CD4-positive, alpha-beta T cell treated with Interleukin-1 beta for 1 hour (primary cell): ENCODE data around the gene CALCB.
"Not testable (repeated sequence)": the region's sequence is repeated elsewhere in the genome, so short reads cannot be mapped to it uniquely, and the experiment has no call there.

ENCODE experiments used
- DNase-seq, 2 donors: peaks; one replicate each; pipeline ENCODE4 v3.0.0-alpha.2; 2020 to 2022

CALCB gene, protein sequence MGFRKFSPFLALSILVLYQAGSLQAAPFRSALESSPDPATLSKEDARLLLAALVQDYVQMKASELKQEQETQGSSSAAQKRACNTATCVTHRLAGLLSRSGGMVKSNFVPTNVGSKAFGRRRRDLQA

DNA sequence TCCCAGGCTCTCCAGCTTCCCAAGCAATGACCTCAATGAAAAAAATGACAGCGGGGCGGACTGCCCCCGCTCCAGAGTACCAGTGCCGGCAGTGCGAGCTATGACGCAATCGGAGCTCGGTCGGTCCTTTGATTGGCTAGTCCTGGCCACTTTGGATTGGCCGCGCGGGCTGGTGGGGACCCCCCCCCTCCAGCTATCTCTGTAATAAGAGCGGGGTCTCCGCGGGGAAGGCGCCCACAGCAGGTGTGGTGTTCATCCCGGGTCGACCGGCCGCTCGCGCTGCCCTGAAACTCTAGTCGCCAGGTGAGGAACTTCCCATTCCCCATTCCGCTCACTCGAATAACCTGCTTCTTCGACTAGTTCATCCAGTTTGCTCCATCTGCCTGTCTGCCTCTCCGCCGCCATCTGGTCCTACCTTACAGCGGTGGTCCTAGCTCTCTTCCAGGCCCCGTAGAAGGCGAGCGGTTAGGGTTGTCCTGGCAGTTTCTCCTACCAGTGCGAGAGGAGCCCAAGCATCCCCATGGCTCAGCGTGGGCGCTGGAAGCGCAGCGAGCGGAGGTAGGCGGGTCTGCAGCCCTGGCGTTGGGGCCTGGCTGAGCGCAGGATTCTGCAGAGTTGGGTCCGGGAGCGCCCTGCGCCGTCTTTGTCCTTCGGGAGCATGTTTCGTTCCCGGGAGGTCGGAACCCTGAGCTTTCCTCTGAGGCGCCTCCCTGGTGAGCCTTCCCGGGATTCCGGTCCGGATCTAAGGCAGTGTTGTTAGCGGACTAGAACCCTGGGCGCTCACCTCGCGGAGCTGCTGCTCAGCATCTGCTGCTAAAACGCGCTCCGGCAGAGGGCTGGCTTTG, at the start of gene CALCB:
Gene CALCB, plus strand, starts transcription at position 233 of the 845 bp plus-strand sequence. CDS start 1,126 bp downstream, outside the sequence.
- no peak for DNase-seq

GRCh38 chr11:15027011-15027410, 46.4 kb upstream of the CALCB start:
- no peak for DNase-seq

GRCh38 chr11:15027956-15028355, 45.4 kb upstream of the CALCB start:
- DNase-seq: no peak

DNA sequence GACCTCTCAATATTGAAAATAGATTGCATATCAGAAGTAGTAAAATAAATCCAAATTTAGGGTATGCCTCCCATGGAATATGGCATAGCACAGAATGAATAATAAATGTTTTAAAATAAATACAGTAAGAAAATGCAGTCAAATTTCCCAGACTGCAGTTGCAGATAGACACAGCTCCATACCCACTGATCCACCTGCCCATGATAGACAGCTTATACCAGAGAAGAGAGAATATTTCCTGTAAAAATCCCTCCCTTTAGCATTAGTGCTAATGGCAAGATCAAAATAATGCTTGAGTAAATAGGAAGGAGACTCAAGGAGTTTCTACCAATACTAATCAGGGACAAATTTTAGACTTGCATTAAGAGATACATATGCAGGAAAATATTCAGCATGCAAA, 45.0 kb upstream of the CALCB start:
- DNase-seq: no peak

GRCh38 chr11:15031945-15032344, 41.4 kb upstream of the CALCB start:
- DNase-seq: not testable (repeated sequence)

DNA sequence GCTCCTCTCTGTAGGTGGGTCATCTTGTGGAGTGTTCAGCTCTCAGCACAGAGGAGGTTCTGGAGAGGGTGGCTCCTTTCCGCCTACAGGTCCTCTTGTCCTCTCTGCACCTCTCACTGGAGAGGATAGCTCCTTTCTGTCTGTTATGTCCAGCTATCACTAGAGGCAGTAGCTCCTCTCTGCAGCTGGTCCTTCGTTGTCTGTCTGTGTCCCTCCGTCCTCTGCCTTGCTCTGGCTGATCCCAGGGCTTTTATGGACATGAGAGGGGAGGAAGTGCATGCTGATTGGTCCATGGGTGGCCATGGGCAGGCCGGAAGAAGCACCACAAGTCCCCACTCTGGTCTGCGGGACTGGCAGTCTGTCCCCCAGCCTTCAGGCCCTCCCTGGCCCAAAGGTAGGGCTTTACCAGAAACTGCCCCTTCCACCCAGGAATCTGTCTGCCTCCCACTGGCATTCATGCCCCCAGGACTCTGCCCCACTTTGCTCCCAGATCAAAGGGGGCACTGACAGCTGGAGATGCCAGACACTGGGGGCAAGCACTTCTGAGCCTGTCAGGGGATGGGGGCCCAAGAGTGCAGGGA, 38.6 kb upstream of the CALCB start:
- DNase-seq: no peak

DNA sequence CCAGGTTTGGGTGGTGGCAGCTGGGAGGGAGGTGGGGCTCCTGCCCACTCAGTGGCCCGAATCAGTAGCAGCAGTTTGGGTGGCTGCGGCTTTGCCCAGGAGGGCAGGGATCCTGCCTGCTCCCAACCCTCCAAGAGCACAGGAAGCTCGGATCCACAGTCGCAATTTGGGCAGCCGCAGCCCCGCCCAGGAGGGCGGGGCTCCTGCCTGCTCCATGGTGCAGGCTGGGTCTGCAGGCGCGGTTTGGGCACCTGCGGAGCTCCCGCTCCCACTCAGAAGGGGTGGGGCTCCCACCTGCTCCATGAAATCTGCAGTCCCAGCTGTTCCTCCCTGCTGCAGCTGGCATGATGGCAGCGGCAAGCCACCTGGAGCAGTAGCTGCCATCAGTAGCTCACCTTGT, 38.1 kb upstream of the CALCB start:
- no peak for DNase-seq

- no peak for DNase-seq
These were observed 34.4 kb upstream of the CALCB start for GRCh38 chr11:15038963-15039362.

GRCh38 chr11:15045209-15045608, 28.2 kb upstream of the CALCB start:
- no peak for DNase-seq

DNA sequence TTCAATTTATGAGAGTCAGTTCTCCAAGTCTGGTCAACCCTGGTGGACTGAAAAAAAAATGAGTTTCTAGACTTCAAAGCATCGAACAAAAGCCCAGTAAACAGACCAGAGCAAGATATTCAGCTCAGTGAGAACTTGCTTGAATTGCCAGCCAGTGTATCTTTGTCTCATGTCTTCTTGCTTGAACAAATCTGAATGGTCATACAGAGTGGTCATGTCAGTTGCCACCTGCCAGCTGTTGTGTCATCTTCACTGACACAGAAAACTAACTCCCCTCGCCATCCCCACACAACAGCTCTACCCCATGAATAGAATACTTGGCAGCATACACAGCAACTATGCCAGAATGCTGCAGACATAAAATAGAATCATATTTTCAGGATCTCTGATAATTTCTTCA, 27.5 kb upstream of the CALCB start:
- DNase-seq: no peak

- not testable (repeated sequence) for DNase-seq
These were observed 26.7 kb upstream of the CALCB start for GRCh38 chr11:15046673-15047072.

DNA sequence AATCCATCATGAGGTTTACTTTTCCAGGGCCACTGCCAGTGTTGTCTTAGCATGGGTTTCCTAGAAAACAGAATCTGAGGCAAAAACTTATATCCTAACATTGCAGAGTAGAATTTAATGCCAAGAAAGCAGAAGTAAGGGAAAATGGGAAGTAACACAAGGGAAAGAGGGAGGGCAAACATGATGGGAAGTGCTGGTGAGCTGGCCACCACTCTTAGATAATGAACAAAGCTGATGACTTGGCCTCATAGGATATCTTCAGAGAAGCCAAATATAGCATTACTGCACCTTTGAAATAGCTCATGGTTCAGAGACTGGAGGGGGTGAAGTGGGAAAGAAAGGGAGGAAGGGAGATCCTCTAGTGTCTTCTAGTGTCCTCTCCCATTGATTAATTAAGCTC, 24.8 kb upstream of the CALCB start:
- no peak for DNase-seq

- DNase-seq: no peak
These were observed 20.2 kb upstream of the CALCB start for GRCh38 chr11:15053191-15053685.

DNA sequence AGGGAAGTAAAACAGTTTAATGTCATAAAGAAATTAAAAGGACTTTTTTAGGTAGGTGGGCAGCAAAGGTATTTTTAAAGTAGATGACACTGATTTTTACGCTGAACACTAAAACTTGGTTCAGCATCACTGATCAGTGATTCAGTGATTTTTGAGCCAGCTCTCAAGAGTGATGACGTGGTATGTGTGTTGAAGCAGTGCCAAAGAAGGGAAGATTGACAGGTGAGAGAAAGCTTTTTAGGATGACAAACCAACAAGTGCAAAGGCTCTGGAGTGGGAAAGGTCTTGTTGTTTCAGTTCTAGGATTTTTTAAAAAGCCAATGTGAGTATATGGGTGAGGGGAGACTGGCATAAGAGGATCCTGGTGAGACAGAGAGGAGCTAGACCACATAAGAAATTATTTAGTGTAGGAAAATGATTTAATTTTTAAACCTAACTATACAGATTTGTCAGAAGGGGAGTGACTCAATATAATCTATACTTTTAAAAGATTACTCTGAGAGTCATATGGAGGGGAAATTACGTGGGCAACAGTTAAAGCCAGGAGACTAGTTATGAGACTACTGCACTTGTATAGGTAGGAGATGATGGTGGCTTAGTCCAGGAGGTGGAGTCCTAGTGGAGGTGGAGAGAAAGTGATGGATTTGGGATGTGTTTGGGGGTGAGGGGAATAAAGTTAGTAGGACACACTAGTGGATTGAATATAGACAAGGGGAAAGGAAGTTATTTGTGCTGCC, 17.6 kb upstream of the CALCB start:
- no peak for DNase-seq

GRCh38 chr11:15057329-15057728, 16.1 kb upstream of the CALCB start:
- DNase-seq: no peak

DNA sequence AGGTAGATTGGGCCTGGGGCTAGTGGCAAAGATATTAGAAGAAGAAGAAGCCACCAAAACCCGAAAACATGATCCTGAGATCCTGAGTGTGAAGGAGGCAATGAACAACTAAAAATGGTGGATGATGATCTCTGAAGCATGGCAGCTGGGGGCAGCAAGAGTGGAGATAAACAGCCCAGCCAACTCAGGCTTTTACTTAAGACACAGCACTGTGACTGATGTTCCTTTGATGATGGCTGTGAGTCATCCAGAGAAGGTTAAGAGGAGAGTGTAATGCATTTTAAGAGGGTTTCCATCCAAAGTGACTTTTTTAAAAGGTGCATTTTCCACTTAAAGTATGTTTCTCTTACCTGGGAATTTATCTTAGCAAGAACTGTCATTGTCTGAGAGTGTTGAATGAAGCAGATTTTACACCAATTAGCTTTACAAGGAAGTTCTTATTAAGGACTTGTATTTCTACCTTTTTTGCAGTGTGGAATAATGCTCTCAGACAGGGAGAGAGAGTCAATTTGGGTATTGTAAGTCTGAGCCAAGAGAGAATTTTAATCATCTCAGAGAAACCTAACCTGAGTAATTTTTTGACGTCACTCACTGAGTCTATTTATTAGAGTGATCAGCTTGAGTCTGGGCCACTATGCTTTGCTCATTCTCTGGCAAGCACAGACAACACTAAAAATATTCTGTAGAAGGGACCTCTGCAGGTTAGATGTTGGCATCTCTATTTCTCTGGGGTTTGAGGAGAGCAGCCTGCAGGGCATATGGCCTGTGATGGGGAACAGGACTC, 14.1 kb upstream of the CALCB start:
- no peak for DNase-seq

DNA sequence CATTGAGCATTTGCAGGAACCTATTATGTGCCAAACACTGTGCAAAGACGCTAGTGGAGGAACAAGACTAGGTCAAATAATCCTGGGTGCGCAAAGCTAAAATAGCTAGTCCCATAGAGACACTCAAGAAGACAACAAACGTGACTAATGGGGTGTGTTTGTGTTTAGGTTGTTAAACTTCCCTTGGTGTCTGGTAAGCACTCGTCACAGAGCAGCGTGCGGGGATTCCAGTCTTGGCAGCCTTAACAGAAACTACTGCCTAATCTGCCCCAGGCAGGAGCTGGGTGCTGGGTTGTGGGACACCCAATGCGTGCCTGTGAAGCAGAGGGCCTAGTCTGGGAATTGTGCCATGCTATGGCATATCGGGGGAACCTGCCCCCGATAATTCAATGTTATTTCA, 10.8 kb upstream of the CALCB start:
- no peak for DNase-seq

DNA sequence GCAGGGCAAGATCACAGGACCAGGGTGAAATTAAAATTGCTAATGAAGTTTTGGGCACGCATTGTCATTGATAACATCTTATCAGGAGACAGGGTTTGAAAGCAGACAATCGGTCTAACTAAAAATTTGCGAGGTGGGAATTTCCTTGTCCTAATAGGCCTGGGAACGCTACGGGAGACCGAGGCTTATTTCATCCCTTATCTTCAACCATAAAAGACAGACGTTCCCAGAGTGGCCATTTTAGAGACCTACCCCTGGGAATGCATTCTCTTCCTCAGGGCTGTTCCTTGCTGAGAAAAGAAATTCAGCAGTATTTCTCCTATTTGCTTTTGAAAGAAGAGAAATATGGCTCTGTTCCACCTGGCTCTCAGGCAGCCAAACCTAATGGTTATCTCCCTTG, 3.6 kb upstream of the CALCB start:
- DNase-seq: not testable (repeated sequence)

GRCh38 chr11:15071556-15072255, 1.7 kb upstream of the CALCB start:
- no peak for DNase-seq

DNA sequence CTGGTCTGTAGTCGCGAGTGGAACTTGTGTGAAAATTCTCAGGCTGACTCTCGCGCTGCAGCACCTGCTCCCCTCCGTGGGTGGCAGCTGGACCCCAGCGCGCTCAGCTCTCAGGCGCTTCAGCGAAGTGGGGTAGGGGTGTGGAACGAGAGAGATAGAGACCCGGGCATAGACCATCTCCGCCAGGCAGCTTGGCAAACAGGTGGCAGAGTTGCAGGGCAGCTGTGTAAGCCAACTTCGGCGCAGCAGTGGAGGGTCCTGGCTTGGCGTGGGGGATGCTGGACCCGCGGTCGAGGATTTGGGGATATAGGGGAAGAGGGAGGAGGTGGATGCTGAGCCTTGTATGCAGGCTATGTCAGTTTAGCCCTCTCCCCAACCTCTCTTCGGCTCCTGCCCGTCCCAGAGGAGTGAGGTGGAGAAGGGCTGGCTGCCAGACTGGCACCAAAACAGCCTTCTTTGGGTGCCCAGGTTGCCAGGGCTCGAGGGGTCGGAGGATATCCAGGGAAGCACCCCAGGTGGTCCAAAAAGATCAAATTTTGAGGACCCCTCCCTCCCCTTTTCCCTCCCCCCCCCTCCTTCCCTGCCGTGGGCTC, 746 bp upstream of the CALCB start:
- no peak for DNase-seq
